ES-I3 (cell line): ENCODE measurements around the gene ZNF592.

Experiments used
- H3K36me3 ChIP-seq: 2 replicates; pipeline ENCODE4 v1.6.1; 2013; ENCODE audit warnings: mild to moderate bottlenecking, low read length, control low read depth, moderate library complexity; ENCODE audit not compliant: insufficient read depth
- H3K4me1 ChIP-seq: 2 replicates; pipeline ENCODE4 v1.6.1; 2013; ENCODE audit warnings: mild to moderate bottlenecking, control low read depth, low read length; ENCODE audit not compliant: insufficient read depth
- H3K9ac ChIP-seq: 2 replicates; pipeline ENCODE4 v1.6.1; 2013; ENCODE audit warnings: low read depth, mild to moderate bottlenecking, low read length, moderate library complexity
- H3K9me3 ChIP-seq: 2 replicates; pipeline ENCODE4 v1.6.1; 2013; ENCODE audit warnings: mild to moderate bottlenecking, low read length, moderate library complexity; ENCODE audit not compliant: control insufficient read depth, insufficient read depth

Gene ZNF592

DNA sequence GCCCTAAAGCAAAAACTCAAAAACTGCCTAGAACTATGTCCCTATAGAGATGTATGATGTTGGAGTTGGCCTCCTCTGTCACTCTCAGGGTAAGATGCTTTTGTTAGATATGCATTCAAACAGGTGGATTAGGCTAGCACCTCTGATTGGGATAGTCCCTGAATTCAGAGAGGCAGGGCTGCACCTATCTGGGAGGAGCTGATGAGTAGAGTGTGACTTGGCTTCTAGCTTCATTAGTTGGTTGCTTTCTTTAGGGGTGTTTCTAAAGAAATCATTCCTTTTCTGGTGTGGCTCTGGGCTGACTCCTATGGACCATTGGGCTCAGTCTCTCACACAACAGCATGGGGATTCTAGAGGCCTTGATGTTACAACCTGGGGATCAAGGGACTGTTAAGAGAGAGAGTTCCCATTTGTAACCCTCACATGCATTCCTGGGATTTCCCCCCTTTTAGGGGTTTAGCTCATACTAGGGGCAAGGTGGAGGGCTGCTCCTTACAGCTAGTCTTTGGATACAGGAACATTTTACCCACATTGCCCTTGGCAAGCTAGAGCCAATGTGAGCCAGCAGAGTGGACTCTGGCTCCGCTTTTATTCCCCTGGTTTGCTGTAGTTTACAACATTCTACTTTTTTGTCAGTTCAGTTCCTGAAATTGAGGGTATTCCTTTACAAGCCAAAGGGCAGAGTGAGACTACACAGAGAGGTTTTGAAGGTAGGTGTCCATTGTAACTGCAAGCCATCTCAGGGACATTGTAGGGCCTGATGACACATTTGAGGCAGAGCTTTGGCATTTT is 7.5 kb downstream of the ZNF592 start:
- H3K4me1 ChIP-seq, result peaks cover 3% of the 10 kb centered on the region
- H3K9me3 ChIP-seq, result no peaks in the 10 kb centered on the region
- no peaks in the 10 kb centered on the region for H3K36me3 ChIP-seq
- H3K9ac ChIP-seq, result no peak overlapping the region

DNA sequence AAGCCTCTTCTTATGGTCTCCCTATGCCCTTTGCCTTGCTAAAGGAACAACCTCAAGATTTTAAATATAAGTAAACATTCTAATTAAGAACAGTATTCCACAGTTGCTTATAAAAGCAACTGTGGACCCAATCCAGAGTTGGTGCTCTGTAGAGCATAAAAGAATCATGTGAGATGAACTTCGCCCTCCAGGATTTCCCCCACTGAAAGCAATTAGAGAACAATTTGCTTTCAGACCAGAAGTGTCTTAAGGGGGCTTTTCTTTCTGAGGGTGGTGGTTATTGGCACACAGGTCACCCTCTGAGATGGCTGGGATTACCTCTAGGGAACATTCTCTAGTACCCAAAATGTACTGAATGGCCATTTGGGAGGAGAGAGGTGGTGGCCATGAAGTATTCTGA is 10.6 kb downstream of the ZNF592 start:
- Histone ChIP-seq H3K36me3 (no peaks in the 10 kb centered on the region), H3K9me3 (no peaks in the 10 kb centered on the region), H3K9ac (no peak overlapping the region), H3K4me1 (no peaks in the 10 kb centered on the region)

DNA sequence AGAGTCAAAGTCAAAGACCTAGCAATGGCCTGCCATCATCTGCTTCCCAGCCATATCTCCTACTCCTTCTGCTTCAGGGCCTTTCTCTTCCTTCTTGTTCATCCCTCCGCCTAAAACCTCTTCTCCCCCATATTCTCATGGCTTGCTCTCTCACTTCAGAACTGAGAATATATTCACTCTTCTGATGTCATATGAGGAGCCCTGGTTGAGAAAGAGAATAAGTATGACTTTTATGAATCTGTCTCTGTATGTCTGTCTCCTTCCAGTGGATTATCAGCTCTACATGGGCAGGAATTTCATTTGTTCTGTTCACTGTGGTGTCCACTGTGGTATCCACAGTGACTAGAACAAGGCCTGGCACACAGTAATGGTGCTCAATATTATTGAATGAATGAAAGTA is 11.8 kb downstream of the ZNF592 start:
- H3K4me1 ChIP-seq, result no peaks in the 10 kb centered on the region
- no peak overlapping the region for H3K9ac ChIP-seq
- no peaks in the 10 kb centered on the region for H3K9me3 ChIP-seq
- H3K36me3 ChIP-seq, result no peaks in the 10 kb centered on the region

DNA sequence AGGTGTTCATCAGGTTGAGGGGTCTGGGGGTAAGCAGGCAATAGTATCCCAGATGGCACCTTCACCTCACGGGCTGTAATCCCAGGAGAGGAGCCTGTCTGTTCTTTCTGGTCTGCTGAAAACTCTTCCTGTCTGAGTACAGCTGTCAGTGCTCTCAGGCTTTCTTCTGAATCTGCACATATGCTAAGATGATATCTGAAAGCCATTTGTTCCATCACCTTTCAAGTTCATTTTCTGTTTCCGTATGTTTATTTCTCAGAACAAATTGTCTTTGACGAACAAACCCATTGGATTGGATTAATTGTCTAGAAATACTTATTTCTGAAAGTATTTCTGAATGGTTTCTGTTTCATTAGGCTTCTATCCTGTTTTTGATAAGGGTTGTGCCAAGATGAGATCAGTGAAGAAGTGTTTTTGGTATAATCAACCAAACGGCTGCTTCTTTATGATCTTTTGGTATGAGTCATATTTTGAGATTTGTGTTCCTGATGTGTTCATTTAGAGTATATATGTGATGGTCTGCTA is 13.3 kb downstream of the ZNF592 start:
- Histone ChIP-seq H3K4me1 (no peaks in the 10 kb centered on the region), H3K9ac (no peak overlapping the region), H3K36me3 (no peaks in the 10 kb centered on the region), H3K9me3 (no peaks in the 10 kb centered on the region)

DNA sequence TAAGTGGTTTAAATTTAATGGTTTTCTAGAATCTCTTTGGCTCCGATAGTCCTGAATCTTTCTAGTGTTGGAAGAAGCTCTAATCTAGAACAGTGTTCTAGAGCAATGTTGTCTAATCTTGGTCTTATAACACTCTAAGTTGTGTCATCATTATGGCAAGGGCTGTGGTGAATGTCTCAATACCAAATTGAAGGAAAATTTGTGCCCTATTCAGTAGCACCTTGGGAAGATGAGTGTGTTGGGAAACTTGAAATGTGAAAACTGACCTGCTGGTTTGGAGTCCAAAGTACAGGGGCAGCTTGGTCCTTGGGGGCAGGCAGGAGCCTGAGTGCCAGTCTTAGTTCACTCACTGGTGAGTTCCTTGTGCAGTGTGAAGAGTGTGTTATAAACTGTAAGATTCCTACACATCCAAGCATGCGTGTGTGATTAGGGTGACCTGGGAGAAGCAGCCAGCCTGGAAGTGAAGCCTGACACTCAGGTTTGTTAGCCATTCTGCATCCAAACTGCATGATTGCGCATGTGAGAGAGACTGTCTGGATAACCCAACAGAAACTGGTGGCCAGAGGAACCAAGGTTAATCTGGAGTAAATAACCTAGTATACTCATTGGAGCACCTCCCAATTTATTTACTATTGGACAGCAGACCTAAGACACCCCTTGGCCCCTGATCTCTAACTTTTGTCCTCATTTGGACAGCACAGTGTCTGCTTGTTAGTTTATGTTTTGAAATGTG is 14.6 kb downstream of the ZNF592 start:
- Histone ChIP-seq H3K36me3 (no peaks in the 10 kb centered on the region), H3K4me1 (no peaks in the 10 kb centered on the region), H3K9me3 (no peaks in the 10 kb centered on the region), H3K9ac (no peak overlapping the region)

DNA sequence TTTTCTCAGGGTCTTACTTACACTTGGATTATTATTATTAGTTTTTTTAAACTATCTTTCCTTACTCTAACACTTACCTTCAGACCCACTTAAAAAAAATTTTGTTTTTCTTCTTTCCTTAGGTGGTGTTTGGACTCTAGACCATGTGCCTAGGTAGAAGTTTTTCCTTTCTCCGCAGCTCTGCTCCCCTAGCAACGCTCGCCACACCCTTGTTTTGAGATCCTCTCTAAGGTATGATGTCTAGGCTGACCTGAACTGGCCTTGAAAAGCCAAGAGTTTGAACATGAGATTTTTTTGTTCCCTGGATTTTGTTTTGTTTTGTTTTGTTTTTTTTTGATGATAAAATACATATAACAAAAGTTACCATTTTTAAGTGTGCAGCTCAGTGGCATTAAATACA is 16.2 kb downstream of the ZNF592 start:
- Histone ChIP-seq H3K9ac (no peak overlapping the region), H3K4me1 (no peaks in the 10 kb centered on the region), H3K9me3 (no peaks in the 10 kb centered on the region), H3K36me3 (no peaks in the 10 kb centered on the region)

DNA sequence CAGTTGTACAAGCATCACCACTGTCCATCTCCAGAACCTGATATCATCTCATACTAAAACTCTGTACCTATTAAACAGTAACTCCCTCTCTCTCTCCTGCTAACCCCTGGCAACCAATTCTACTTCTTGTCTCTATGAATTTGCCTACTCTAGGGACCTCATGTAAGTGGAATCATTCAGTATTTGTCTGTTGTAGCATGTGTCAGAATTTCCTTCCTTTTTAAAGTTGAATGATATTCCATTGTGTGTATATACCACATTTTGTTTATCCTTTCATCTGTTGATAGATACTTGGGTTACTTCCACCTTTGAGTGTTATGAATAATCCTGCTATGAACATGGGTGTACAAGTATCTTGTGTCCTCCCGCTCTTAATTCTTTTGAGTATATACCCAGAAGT is 16.6 kb downstream of the ZNF592 start:
- Histone ChIP-seq H3K36me3 (no peaks in the 10 kb centered on the region), H3K9me3 (no peaks in the 10 kb centered on the region)

DNA sequence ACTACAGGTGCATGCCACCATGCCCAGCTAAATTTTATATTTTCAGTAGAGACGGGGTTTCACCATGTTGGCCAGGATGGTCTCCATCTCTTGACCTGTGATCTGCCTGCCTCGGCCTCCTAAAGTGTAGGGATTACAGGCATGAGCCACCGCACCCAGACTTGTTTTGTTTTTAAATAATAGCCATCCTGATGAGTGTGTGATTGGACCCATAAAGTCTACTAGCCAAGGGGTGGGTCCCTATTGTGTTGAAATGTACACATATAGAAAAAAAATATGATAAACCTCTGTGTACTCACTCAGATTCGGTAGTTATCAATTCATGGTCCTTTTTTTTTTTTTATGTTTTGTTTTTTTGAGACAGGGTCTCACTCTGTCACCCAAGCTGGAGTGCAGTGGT is 17.3 kb downstream of the ZNF592 start:
- no peaks in the 10 kb centered on the region for H3K9me3 ChIP-seq
- H3K9ac ChIP-seq, result no peak overlapping the region
- no peaks in the 10 kb centered on the region for H3K4me1 ChIP-seq
- H3K36me3 ChIP-seq, result no peaks in the 10 kb centered on the region

More for the DNA sequence above, 16.6 kb downstream of the ZNF592 start:
- no peaks in the 10 kb centered on the region for H3K4me1 ChIP-seq
- H3K9ac ChIP-seq, result no peak overlapping the region

DNA sequence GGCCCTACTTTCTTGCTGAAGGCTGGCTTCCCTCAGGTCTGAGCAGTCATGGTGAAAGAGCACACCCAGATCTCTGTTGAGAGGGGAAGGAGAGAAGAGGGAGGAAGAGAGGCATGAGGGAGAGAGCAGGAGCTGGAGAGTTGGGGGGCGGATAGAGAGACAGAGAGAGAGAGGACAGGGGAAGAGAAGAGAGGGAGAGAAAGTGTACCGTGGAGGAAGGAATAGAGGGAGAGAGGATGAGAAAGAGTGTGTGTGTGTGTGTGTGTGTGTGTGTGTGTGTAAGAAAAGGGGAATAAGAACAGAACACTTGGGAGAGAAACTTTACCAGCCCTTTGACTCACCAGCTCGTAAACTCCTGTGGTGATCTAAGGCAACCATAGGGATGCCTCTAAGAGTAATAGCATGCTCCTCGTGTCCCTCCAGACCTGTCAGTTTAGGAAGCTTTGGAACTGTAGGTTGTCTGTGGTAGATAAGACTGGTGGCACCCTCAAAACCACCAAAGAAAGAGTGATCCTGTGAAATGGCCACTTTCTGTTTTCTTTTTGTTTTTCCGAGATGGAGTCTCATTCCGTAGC is 18.2 kb downstream of the ZNF592 start:
- H3K9me3 ChIP-seq, result no peaks in the 10 kb centered on the region
- no peak overlapping the region for H3K9ac ChIP-seq
- H3K4me1 ChIP-seq, result no peaks in the 10 kb centered on the region
- H3K36me3 ChIP-seq, result no peaks in the 10 kb centered on the region

DNA sequence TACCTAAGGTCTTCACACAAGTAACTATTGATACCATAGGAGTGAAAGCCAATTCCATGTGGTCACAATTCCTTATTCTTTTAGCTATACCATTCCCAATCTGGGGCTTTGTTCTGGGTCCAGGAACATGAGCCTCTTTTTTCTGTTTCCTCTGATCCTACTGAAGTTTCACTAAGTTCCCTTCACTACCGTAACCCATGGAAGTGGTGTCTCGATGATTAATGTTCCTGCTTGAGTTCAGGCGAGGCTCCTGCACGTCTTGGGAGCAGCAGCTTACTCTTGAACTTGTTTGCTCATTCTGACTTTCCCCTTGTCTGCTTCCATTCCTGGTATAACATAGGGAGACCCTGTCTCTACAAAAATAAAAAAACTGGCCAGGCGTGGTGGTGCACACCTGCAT is 23.6 kb downstream of the ZNF592 start:
- Histone ChIP-seq H3K9ac (no peak overlapping the region), H3K9me3 (no peaks in the 10 kb centered on the region), H3K36me3 (no peaks in the 10 kb centered on the region), H3K4me1 (no peaks in the 10 kb centered on the region; the same call in 1 of the 2 replicates)

DNA sequence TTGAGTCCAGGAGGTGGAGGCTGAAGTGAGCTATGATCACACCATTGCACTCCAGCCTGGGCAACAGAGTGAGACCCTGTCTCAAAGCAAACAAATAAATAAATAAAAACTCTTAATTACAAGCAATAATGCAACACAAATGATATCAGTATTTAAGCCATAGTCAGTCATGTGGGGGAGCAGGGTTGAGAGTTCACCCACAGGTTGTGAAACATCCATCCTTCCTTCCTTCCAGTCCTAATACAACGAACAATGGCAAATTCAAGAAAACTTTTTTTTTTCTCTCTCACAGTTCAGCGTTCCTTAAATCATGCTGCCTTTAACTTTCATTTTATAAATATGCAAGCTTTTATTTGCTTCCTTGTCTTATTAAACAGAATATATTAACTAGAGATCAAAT is 24.1 kb downstream of the ZNF592 start:
- Histone ChIP-seq H3K9me3 (no peaks in the 10 kb centered on the region), H3K9ac (no peak overlapping the region), H3K4me1 (no peaks in the 10 kb centered on the region; the same call in 1 of the 2 replicates), H3K36me3 (no peaks in the 10 kb centered on the region)

DNA sequence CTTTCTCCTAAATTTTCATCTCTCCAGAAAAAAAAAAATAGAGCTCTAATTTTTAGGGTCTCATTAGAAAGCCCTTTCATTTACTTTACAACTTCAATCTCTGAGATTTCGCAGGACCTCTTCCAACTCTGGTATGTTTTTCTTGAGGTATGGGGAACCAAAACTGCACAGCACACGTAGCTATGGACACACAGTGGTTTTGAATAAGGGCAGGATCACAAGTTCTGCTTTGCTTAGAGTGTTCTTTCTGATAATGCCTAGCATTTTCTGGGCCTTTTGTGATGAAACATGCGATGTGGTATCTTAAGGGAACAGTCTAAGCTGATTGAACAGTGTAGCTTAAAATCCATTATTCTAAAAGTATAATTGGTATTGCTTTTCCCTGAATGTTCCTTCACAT is 25.3 kb downstream of the ZNF592 start:
- H3K9ac ChIP-seq, result no peak overlapping the region
- H3K9me3 ChIP-seq, result no peaks in the 10 kb centered on the region
- H3K36me3 ChIP-seq, result no peaks in the 10 kb centered on the region
- no peaks in the 10 kb centered on the region; the same call in 1 of the 2 replicates for H3K4me1 ChIP-seq

DNA sequence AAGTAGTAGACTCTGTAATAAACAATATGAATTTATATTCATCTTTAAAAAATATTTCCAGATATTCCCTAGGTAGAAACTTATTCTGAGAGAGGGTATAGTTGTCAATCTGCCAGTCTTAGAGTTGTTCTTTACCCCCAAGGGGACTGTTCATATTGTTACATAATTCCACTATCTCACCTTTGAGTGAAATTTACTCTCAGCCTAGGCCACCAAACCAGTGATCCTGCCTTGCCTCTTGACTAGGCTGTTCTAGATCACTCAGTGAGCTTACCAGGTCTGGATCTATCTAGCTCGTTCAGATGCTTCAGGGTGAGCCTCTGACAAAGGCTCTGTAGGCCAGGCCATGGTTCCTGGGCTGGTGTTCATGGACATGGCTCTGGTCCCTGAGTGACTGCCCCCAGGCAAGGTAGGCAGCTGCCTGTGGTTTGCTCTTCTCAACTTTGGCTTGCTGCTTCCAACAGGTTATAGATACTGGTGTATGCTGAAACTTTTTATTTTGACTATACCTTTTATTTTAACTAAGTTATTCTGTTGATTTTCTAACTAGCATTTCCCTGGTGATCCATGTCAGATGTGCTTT is 27.6 kb downstream of the ZNF592 start:
- H3K36me3 ChIP-seq, result no peaks in the 10 kb centered on the region
- no peaks in the 10 kb centered on the region for H3K9me3 ChIP-seq
- no peaks in the 10 kb centered on the region; the same call in 1 of the 2 replicates for H3K4me1 ChIP-seq
- no peak overlapping the region for H3K9ac ChIP-seq

DNA sequence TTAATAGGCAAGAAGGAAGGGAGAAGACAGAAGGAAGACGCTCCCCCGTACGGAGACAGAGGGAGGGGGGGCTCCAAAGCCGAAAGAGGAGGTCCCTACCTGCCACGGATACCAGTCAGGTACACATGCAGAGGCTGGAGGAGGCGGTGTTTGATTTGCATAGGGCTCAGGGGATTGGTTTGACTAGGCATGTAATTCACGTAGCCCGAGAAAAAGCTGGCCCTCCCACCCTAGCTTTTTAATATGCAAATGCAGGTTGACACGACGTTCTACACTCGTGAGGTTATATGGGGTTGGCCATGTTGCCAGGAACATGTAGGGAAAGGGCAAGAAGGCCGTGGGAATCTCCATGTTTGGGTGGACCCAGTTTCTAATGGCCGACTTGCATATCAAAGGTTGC is 29.8 kb downstream of the ZNF592 start:
- H3K9me3 ChIP-seq, result no peaks in the 10 kb centered on the region
- H3K4me1 ChIP-seq, result no peaks in the 10 kb centered on the region; the same call in 1 of the 2 replicates
- no peaks in the 10 kb centered on the region for H3K36me3 ChIP-seq
- peak overlapping the region; percentile 33; the same call in 1 of the 2 replicates for H3K9ac ChIP-seq
